OCI-LY7 (cell line): ENCODE results near the gene KRTAP10-12. TPM values are rescaled to one million over a fixed set of nuclear protein-coding genes. Genes with fewer than 3 reads are reported as not detected.

ENCODE experiments used
- BruUV-seq: library from RNA; stranded (reverse); fragments of 400-500 nt; replicated peaks from 2 replicates; lab custom pipeline; 2021; lab: Mats Ljungman, UMichigan
- CTCF ChIA-PET: fragments of 300-600 bp; sonication (Branson Sonifier 250); formaldehyde crosslinking; loops from one replicate; lab custom pipeline; 2022; ENCODE audit warnings: antibody characterized with exemption; ENCODE audit not compliant: unreplicated experiment; lab: Charles Lee
- POLR2A ChIA-PET: fragments of 300-600 bp; sonication (Branson Sonifier 250); formaldehyde crosslinking; loops from one replicate; lab custom pipeline; 2022; ENCODE audit warnings: antibody characterized with exemption; lab: Charles Lee
- DNase-seq: peaks from one replicate; pipeline ENCODE4 v3.0.0-alpha.2; 2015; ENCODE audit warnings: low spot score
- H2AFZ ChIP-seq: fragments of 200-600 bp; sonication (generic), shearing (Covaris generic); 2 replicates; pipeline ENCODE4 v1.6.1; 2014; ENCODE audit warnings: mild to moderate bottlenecking, antibody characterized with exemption, low read length, moderate library complexity
- H3K27ac ChIP-seq: fragments of 200-600 bp; sonication (generic); 2 replicates; pipeline ENCODE4 v1.5.1; 2014; ENCODE audit warnings: mixed run types, low read depth, mild to moderate bottlenecking, moderate library complexity, low read length, inconsistent platforms; ENCODE audit not compliant: poor library complexity, severe bottlenecking
- H3K36me3 ChIP-seq: fragments of 200-600 bp; sonication (generic); 2 replicates; pipeline ENCODE4 v1.6.1; 2014; ENCODE audit warnings: mild to moderate bottlenecking, antibody characterized with exemption, low read length, moderate library complexity, mixed read lengths; ENCODE audit not compliant: insufficient read depth
- H3K4me1 ChIP-seq: fragments of 200-600 bp; sonication (generic); 2 replicates; pipeline ENCODE4 v1.5.1; 2014; ENCODE audit warnings: mild to moderate bottlenecking, low read length; ENCODE audit not compliant: insufficient read depth, poor library complexity, severe bottlenecking
- H3K4me2 ChIP-seq: fragments of 200-600 bp; sonication (generic); 2 replicates; pipeline ENCODE4 v1.6.1; 2014; ENCODE audit warnings: mild to moderate bottlenecking, low read length
- H3K4me3 ChIP-seq: fragments of 200-600 bp; sonication (generic); 2 replicates; pipeline ENCODE4 v1.5.1; 2014; ENCODE audit warnings: mild to moderate bottlenecking, low read depth, low read length; ENCODE audit not compliant: poor library complexity, severe bottlenecking
- H3K79me2 ChIP-seq: fragments of 200-600 bp; sonication (generic); 2 replicates; pipeline ENCODE4 v1.6.1; 2016; ENCODE audit warnings: low read depth, mild to moderate bottlenecking, low read length, moderate library complexity, mixed read lengths; ENCODE audit not compliant: insufficient read depth
- H3K9me2 ChIP-seq: fragments of 200-600 bp; sonication (generic); 2 replicates; pipeline ENCODE4 v1.6.1; 2016; ENCODE audit warnings: mild to moderate bottlenecking, low read length, mixed read lengths; ENCODE audit not compliant: insufficient read depth
- H3K9me3 ChIP-seq: fragments of 200-600 bp; sonication (generic); 2 replicates; pipeline ENCODE4 v1.6.1; 2014; ENCODE audit warnings: mild to moderate bottlenecking, mixed run types, low read length, mixed read lengths
- H4K20me1 ChIP-seq: fragments of 200-600 bp; sonication (generic); 2 replicates; pipeline ENCODE4 v1.6.1; 2014; ENCODE audit warnings: mild to moderate bottlenecking, antibody characterized with exemption, low read length, moderate library complexity, mixed read lengths; ENCODE audit not compliant: insufficient read depth
- CTCF ChIP-seq: fragments of 200-600 bp; sonication (generic); conservative IDR thresholded peaks from 2 replicates; pipeline ENCODE4 v1.5.1; 2014; ENCODE audit warnings: mild to moderate bottlenecking, antibody characterized with exemption, low read length, moderate library complexity, mixed read lengths
- EZH2phosphoT487 ChIP-seq: fragments of 200-600 bp; sonication (generic); IDR thresholded peaks from 2 replicates; pipeline ENCODE4 v1.6.1; 2018; ENCODE audit warnings: low read depth, borderline replicate concordance, mild to moderate bottlenecking, mixed run types, antibody characterized with exemption, low read length, moderate library complexity, mixed read lengths
- intact Hi-C: fragments of 100-400 bp; cut with micrococcal nuclease; formaldehyde crosslinking; loops from one replicate; pipeline ENCODE4 v1.10.0; 2022; ENCODE audit not compliant: unreplicated experiment
- total RNA-seq, 2 experiments: library from RNA; depleted of rRNA in 1 of 2; stranded (reverse); fragments of >200 nt in 1 of 2; shearing (Covaris generic) in 1 of 2; gene quantifications; 2 replicates each; pipeline ENCODE4 v1.2.3, GENCODE V29; 2014 to 2022

Gene KRTAP10-12
- total RNA-seq, 2 experiments from 2014 or later: not detected

- TF ChIP-seq EZH2phosphoT487 (no peak), CTCF (no peak)
- Histone ChIP-seq H3K79me2 (no peaks in the 10 kb centered on the region), H4K20me1 (no peaks in the 10 kb centered on the region), H3K4me3 (no peak overlapping the region), H3K36me3 (no peaks in the 10 kb centered on the region), H2AFZ (no peak overlapping the region), H3K4me2 (no peak overlapping the region), H3K9me3 (no peaks in the 10 kb centered on the region), H3K27ac (no peak overlapping the region), H3K4me1 (no peaks in the 10 kb centered on the region), H3K9me2 (no peaks in the 10 kb centered on the region)
- intact Hi-C loops: no loop called here
- BruUV-seq: no TSS peak
- ChIA-PET CTCF (no interaction called here), POLR2A (interaction anchor here (0.7 kb wide), 1 partner anchor 51 kb away, joined by 3 read pairs; no protein-coding TSS in a partner anchor)
- DNase-seq: no peak
These were observed 11.4 kb downstream of the KRTAP10-12 start for GRCh38 chr21:44708213-44708865.

- ChIA-PET CTCF (no interaction called here), POLR2A (no interaction called here)
- intact Hi-C loops: no loop called here
- TF ChIP-seq CTCF (no peak), EZH2phosphoT487 (no peak)
- H3K27ac ChIP-seq: no peak overlapping the region
- no peaks in the 10 kb centered on the region for H3K9me2 ChIP-seq
- H3K4me3 ChIP-seq: no peak overlapping the region
- H3K36me3 ChIP-seq: no peaks in the 10 kb centered on the region
- BruUV-seq: no TSS peak
- no peaks in the 10 kb centered on the region for H4K20me1 ChIP-seq
- H3K9me3 ChIP-seq: no peaks in the 10 kb centered on the region
- H2AFZ ChIP-seq: no peak overlapping the region
- no peak overlapping the region for H3K4me2 ChIP-seq
- no peak for DNase-seq
- H3K4me1 ChIP-seq: no peaks in the 10 kb centered on the region
- no peaks in the 10 kb centered on the region for H3K79me2 ChIP-seq
These were observed 12.0 kb downstream of the KRTAP10-12 start for GRCh38 chr21:44708866-44709425.
